ENCODE measurements around the gene ARRDC3. TPM values are rescaled to one million over a fixed set of nuclear protein-coding genes. Genes with fewer than 3 reads are reported as not detected.
"Not testable (repeated sequence)": the region's sequence is repeated elsewhere in the genome, so short reads cannot be mapped to it uniquely, and the experiment has no call there.

The ARRDC3 gene
- total and polyA plus RNA-seq, 9 of the 15 experiments (the other 6 are each of a cell fraction or from before 2014, with no cell fraction given), result 15.3 to 58.1 (median 39.4) TPM

GRCh38 chr5:91357012-91357634, 26.0 kb downstream of the ARRDC3 start (continued):
- no peak for TF ChIP-seq E2F4 (CRISPR knock-in tag; IDR thresholded peaks at IDR 0.05; ENCODE audit: low read depth)
- no peak for TF ChIP-seq ZFX (CRISPR knock-in tag; IDR thresholded peaks at IDR 0.05)
- TF ChIP-seq ZNF778 (CRISPR knock-in tag; IDR thresholded peaks at IDR 0.05), result no peak
- no peak for TF ChIP-seq THRAP3 (IDR thresholded peaks at IDR 0.05; ENCODE audit: borderline replicate concordance)

- WGBS (ENCODE audit: insufficient coverage, low coverage, missing lambda C conversion rate), result 25% methylated on average over 3 of the region's 4 CpGs
- H3K4me3 ChIP-seq; H3K9ac ChIP-seq (ENCODE audit: insufficient read depth in 1 of 2, low read depth in 2 of 2, low read length in 2 of 2); BruUV-seq (replicated peaks); H3K9me1 ChIP-seq (ENCODE audit: control insufficient read depth, insufficient read depth, low read length); H3K36me3 ChIP-seq (ENCODE audit: control insufficient read depth, insufficient read depth, low read length); H4K20me1 ChIP-seq (replicated peaks; ENCODE audit: control insufficient read depth, insufficient read depth, low read length); H2AFZ ChIP-seq (ENCODE audit: low read depth, low read length); H3K27ac ChIP-seq (ENCODE audit: extremely low read depth, low read depth, low read length); CTCF ChIA-PET (ENCODE audit: low intra/inter-chr PET ratio); H3K27me3 ChIP-seq (ENCODE audit: control insufficient read depth in 2 of 2, insufficient read depth in 2 of 2, low read length in 2 of 2); in situ Hi-C loops (cut with MboI); H3K9me3 ChIP-seq (replicated peaks; ENCODE audit: control insufficient read depth, insufficient read depth, low read depth, low read length); intact Hi-C loops (cut with micrococcal nuclease); FAIRE-seq; H3K4me1 ChIP-seq (replicated peaks in 1 of 2; ENCODE audit: control insufficient read depth in 2 of 2, insufficient read depth in 2 of 2, low read length in 2 of 2); H3K4me2 ChIP-seq (ENCODE audit: insufficient read depth, low read length); ATAC-seq; DNase-seq (ENCODE audit: extremely low read depth in 1 of 4, low spot score in 3 of 4); H3K79me2 ChIP-seq (ENCODE audit: control insufficient read depth, insufficient read depth, low read length): not testable (repeated sequence)
- POLR2A ChIA-PET, result interaction anchor here (1.4 to 1.9 kb wide), 2 partner anchors 12 to 26 kb away, joined by 3 to 6 read pairs; no protein-coding TSS in a partner anchor
- TF ChIP-seq USF2 (CRISPR knock-in tag; IDR thresholded peaks at IDR 0.05) (peak; percentile 38; the same call in 1 of the 2 replicates), ZNF384 (IDR thresholded peaks at IDR 0.05; ENCODE audit: low read depth, low read length) (peak; percentile 33; the same call in 1 of the 2 replicates), BHLHE40 (IDR thresholded peaks at IDR 0.05; ENCODE audit: low read length) (peak; percentile 76)
Measured at GRCh38 chr5:91354867-91355266, 28.2 kb downstream of the ARRDC3 start.
